Erythroblast (primary cell): ENCODE results near the gene CIITA.

Source experiments
- GATA1 ChIP-seq: IDR thresholded peaks from 2 replicates; pipeline ENCODE4 v1.6.1; 2011; ENCODE audit warnings: low read depth, mild to moderate bottlenecking, control low read depth, low read length, moderate library complexity
- POLR2A ChIP-seq: IDR thresholded peaks from 2 replicates; pipeline ENCODE4 v1.6.1; 2011; ENCODE audit warnings: mild to moderate bottlenecking, low read length

- TF ChIP-seq GATA1 (no peak), POLR2A (no peak)
Observed at GRCh38 chr16:10871157-10871991, 5.6 kb upstream of the CIITA start.
